GM13977 (cell line): Measurements from ENCODE around the gene SSR1.

Source experiments
- DNase-seq: peaks from one replicate; pipeline ENCODE4 v3.0.0; 2012; ENCODE audit warnings: low spot score
- in situ Hi-C: fragments of 300-500 bp; cut with MboI; formaldehyde crosslinking; loops from one replicate; pipeline ENCODE4 v1.12.0; 2022; ENCODE audit warnings: low sequenced_read_pairs, low pct_unique_long_range_greater_than_20kb, mixed read lengths, inconsistent platforms; ENCODE audit not compliant: unreplicated experiment
- TF ChIP-seq, protein P1 (sequence below): IDR thresholded peaks from 2 replicates; pipeline ENCODE4 v1.5.1; 2012; ENCODE audit warnings: mild to moderate bottlenecking, control low read depth; ENCODE audit not compliant: insufficient read depth; ENCODE audit errors: extremely low read depth, missing control alignments

Gene SSR1

DNA sequence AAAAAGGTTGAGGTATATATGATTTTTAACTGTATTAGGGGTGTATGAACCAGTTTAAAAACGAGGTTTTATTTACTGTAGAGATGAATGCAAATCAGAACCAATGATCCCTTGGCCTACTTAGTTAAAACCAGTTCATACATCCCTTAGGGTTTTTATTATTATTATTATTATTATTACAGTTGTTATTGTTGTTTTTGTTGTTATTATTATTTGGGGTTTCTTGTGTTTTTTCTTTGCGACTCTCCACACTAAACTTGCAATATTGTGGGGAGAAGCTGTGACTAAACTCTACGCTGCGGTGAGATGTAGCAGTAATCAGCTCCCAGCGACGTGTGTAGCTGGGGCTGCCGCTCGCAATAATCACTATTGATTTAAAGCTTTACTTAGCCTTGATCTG, 62.2 kb downstream of the SSR1 start:
- in situ Hi-C loops = no loop called here
- no peak for DNase-seq
- TF ChIP-seq, protein P1, sequence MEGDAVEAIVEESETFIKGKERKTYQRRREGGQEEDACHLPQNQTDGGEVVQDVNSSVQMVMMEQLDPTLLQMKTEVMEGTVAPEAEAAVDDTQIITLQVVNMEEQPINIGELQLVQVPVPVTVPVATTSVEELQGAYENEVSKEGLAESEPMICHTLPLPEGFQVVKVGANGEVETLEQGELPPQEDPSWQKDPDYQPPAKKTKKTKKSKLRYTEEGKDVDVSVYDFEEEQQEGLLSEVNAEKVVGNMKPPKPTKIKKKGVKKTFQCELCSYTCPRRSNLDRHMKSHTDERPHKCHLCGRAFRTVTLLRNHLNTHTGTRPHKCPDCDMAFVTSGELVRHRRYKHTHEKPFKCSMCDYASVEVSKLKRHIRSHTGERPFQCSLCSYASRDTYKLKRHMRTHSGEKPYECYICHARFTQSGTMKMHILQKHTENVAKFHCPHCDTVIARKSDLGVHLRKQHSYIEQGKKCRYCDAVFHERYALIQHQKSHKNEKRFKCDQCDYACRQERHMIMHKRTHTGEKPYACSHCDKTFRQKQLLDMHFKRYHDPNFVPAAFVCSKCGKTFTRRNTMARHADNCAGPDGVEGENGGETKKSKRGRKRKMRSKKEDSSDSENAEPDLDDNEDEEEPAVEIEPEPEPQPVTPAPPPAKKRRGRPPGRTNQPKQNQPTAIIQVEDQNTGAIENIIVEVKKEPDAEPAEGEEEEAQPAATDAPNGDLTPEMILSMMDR = no peak

DNA sequence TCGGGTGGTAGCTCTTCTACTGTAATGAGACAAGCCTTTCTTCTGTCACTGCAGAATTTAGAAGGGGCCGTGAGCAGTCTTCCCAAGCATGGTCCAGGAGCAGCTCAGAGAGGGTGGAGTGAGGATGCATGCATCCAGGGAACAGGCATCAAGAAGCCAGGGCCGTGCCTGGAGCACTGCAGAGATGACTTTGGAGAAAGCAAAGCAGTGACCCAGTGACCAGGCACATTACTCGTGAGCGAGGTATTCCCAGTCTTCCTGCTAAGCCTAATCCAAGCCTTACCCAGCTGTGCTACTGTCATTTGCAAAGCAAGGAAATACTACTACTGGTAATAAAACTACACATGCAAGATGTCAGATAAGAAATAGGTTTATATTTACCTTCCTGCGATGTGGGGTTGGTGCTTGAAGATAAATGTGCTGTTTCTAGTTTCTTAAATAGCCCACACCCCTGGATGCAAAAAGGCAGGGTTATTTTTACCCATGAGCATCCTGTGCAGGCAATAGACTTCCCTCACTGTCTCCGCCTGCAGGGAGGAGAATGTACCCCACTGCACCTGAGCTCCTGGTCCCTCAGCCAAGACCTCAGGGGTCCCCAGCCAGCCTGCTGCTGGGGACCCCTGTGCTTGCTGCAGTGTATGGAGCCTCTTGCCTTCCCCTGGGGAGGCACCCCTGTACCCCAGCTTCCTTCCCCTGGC, 62.9 kb downstream of the SSR1 start:
- in situ Hi-C loops = loop anchor here (25.0 kb wide), 2 partner anchors 463 to 563 kb away; no protein-coding TSS in a partner anchor
- no peak for DNase-seq
- TF ChIP-seq, protein P1 = no peak

DNA sequence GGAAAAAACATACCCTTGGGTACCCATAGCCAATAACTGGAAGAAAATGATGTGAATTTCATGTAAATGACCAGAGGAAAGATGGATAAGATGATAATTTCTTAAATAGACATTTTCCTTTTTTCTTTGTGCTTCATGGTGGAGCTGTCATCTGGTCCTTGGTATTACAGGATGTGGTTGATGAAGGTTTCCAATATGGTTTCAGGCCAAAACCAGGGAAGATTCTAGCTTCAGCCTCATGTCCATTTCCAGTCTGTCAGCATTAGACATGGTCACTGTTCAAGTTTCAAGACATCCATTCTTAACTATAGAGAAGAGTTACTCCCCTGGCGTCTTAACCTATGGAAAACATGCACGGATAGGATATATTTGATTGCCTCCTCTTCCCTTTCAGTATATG, 63.6 kb downstream of the SSR1 start:
- TF ChIP-seq, protein P1 = no peak
- in situ Hi-C loops = loop anchor here (25.0 kb wide), 2 partner anchors 462 to 562 kb away; no protein-coding TSS in a partner anchor

DNA sequence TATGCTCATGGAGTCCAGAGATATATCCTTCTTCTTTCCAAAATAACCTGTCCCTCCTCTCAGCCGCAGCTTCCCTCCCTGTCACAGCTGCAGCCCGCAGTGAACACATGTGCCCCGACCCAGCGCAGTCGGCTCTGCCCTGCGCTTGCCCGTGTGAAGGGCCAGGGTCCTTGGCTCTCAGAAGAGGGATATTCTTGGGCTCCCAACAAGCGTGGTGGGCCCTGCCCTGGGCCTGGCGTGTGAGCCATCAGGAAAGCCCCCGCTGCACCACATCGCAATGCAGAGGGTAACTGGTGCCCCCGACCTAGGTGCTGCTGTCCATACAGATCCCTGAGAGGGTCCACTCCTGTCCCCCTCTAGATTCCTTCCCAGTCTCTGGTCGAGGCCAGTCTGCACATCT, 65.2 kb downstream of the SSR1 start:
- in situ Hi-C loops = loop anchor here (25.0 kb wide), 2 partner anchors 461 to 561 kb away; no protein-coding TSS in a partner anchor
- no peak for DNase-seq
- TF ChIP-seq, protein P1 = no peak

More for the DNA sequence above, 63.6 kb downstream of the SSR1 start:
- no peak for DNase-seq

DNA sequence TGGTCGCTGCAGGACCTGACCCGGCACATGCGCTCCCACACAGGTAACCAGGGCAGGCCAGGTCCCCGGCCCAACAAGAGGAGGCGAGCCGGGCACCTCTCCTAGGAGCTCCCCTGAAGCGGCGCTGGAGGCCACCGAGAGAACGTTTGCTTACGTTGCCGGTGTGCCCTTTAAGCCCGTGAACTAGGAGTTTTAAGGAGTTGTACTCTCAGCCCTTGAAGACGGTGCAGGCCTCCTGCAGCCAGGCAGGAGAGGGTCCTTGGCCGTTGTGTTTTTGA, 65.9 kb downstream of the SSR1 start:
- in situ Hi-C loops = loop anchor here (25.0 kb wide), 2 partner anchors 460 to 560 kb away; no protein-coding TSS in a partner anchor
- no peak for DNase-seq
- TF ChIP-seq, protein P1 = no peak

DNA sequence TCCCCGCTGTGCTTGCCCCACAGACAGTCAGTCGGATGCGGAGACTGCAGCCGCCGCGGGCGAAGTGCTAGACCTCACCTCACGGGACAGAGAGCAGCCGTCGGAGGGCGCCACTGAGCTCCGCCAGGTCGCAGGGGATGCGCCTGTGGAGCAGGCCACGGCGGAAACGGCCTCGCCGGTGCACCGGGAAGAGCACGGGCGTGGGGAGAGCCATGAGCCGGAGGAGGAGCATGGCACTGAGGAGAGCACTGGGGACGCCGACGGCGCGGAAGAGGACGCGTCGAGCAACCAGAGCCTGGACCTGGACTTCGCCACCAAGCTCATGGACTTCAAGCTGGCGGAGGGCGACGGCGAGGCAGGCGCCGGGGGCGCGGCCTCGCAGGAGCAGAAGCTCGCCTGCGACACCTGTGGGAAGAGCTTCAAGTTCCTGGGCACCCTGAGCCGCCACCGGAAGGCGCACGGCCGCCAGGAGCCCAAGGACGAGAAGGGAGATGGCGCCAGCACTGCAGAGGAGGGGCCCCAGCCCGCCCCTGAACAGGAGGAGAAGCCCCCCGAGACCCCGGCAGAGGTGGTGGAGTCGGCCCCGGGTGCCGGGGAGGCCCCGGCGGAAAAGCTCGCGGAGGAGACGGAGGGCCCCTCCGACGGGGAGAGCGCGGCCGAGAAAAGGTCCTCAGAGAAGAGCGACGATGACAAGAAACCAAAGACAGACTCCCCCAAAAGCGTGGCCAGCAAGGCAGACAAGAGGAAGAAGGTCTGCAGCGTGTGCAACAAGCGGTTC, 66.4 kb downstream of the SSR1 start:
- no peak for DNase-seq
- TF ChIP-seq, protein P1 = no peak
- in situ Hi-C loops = loop anchor here (25.0 kb wide), 2 partner anchors 459 to 559 kb away; no protein-coding TSS in a partner anchor
